ENCODE measurements around the gene KDM6A. TPM values are rescaled to one million over a fixed set of nuclear protein-coding genes. Genes with fewer than 3 reads are reported as not detected.
A peak's percentile ranks its signal among the peaks of the same experiment; 100 is the strongest.
"Not testable (repeated sequence)": the region's sequence is repeated elsewhere in the genome, so short reads cannot be mapped to it uniquely, and the experiment has no call there.

Gene KDM6A
- 29.9 TPM for polyA plus RNA-seq (2013, experiment 1 of 2)
- 28.0 TPM for polyA plus RNA-seq (2013, experiment 2 of 2)

DNA sequence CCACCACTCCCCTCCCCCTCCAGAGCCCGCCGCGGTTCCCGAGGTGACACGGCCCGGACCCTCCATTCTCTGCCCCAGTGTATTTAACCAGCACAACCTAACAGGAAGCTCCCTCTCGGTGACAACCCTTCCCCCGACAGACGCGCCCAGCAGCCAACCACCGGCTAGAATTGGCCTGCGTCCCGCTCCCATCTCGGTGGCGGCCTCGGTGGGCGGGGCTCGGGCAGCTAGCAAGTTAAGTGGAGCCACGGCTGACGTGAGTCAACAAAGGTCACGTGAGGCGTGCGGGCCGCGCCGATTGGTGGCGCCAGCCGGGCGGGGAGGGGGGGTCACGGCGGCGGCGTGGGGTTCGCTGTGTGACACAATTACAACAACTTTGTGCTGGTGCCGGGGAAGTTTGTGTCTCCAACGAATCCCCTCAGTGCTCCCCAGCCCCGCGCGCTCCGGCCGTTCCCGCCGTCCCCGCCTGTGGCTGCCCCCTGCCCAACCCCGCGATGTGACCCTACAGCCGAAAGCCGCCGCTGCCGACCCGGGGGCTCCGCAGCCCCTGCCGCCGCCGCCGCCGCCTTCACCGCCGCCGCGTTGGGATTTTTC is at the start of gene KDM6A:
KDM6A (plus strand) TSS at position 368 of the 594 bp plus-strand sequence. CDS start 364 bp downstream, outside the sequence.
- peak within 1 kb of the TSS; percentile 96 for H3K27ac ChIP-seq (ENCODE audit: low read depth, low read length)
- H3K4me1 ChIP-seq (ENCODE audit: insufficient read depth, low read length), result no peaks in the 10 kb centered on the region
- WGBS, result under 1% methylated on average over 56 of the region's 61 CpGs
- H3K27me3 ChIP-seq (ENCODE audit: insufficient read depth, low read length), result no peaks in the 10 kb centered on the region
- no peaks in the 10 kb centered on the region for H3K9me3 ChIP-seq (ENCODE audit: insufficient read depth, low read depth, low read length)
- H3K4me3 ChIP-seq (ENCODE audit: low read length), result peak within 1 kb of the TSS; percentile 85
- peaks cover 3% of the 10 kb centered on the region; the same call in 1 of the 2 replicates for H3K36me3 ChIP-seq (ENCODE audit: insufficient read depth, low read length)
- H3K9ac ChIP-seq (ENCODE audit: low read depth, low read length), result peak within 1 kb of the TSS; percentile 89

GRCh38 chrX:44823193-44823592 is 49.8 kb upstream of the KDM6A start:
- 90% methylated on average over 2 of the region's 2 CpGs for WGBS
- H3K36me3 ChIP-seq (ENCODE audit: insufficient read depth, low read length); H3K4me1 ChIP-seq (ENCODE audit: insufficient read depth, low read length); H3K9me3 ChIP-seq (ENCODE audit: insufficient read depth, low read depth, low read length); H3K4me3 ChIP-seq (ENCODE audit: low read length); H3K27ac ChIP-seq (ENCODE audit: low read depth, low read length); H3K27me3 ChIP-seq (ENCODE audit: insufficient read depth, low read length); H3K9ac ChIP-seq (ENCODE audit: low read depth, low read length): not testable (repeated sequence)

GRCh38 chrX:44828008-44828605 is 44.9 kb upstream of the KDM6A start:
- 100% methylated on average over 3 of the region's 4 CpGs for WGBS

GRCh38 chrX:44829832-44830231 is 43.2 kb upstream of the KDM6A start:
- no CpG with 5 or more reads among the region's 2 CpGs for WGBS
- Histone ChIP-seq H3K9me3 (ENCODE audit: insufficient read depth, low read depth, low read length) (no peaks in the 10 kb centered on the region), H3K27ac (ENCODE audit: low read depth, low read length) (no peak overlapping the region)

More at GRCh38 chrX:44828008-44828605, 44.9 kb upstream of the KDM6A start:
- H3K9ac ChIP-seq (ENCODE audit: low read depth, low read length), result no peak overlapping the region
- no peaks in the 10 kb centered on the region for H3K4me1 ChIP-seq (ENCODE audit: insufficient read depth, low read length)
- no peak overlapping the region for H3K4me3 ChIP-seq (ENCODE audit: low read length)
- H3K36me3 ChIP-seq (ENCODE audit: insufficient read depth, low read length), result no peaks in the 10 kb centered on the region
- H3K27me3 ChIP-seq (ENCODE audit: insufficient read depth, low read length), result no peaks in the 10 kb centered on the region
- H3K9me3 ChIP-seq (ENCODE audit: insufficient read depth, low read depth, low read length), result no peaks in the 10 kb centered on the region
- H3K27ac ChIP-seq (ENCODE audit: low read depth, low read length), result no peak overlapping the region

GRCh38 chrX:44842550-44843317 is 30.3 kb upstream of the KDM6A start:
- H3K9ac ChIP-seq (ENCODE audit: low read depth, low read length), result no peak overlapping the region
- H3K4me1 ChIP-seq (ENCODE audit: insufficient read depth, low read length), result no peaks in the 10 kb centered on the region
- no peaks in the 10 kb centered on the region for H3K9me3 ChIP-seq (ENCODE audit: insufficient read depth, low read depth, low read length)
- H3K4me3 ChIP-seq (ENCODE audit: low read length), result no peak overlapping the region
- H3K27ac ChIP-seq (ENCODE audit: low read depth, low read length), result no peak overlapping the region
- H3K36me3 ChIP-seq (ENCODE audit: insufficient read depth, low read length), result no peaks in the 10 kb centered on the region
- 91% methylated on average over 7 of the region's 10 CpGs for WGBS
- no peaks in the 10 kb centered on the region for H3K27me3 ChIP-seq (ENCODE audit: insufficient read depth, low read length)

More at GRCh38 chrX:44829832-44830231, 43.2 kb upstream of the KDM6A start:
- no peaks in the 10 kb centered on the region for H3K4me1 ChIP-seq (ENCODE audit: insufficient read depth, low read length)
- H3K9ac ChIP-seq (ENCODE audit: low read depth, low read length), result no peak overlapping the region
- H3K36me3 ChIP-seq (ENCODE audit: insufficient read depth, low read length), result no peaks in the 10 kb centered on the region
- H3K27me3 ChIP-seq (ENCODE audit: insufficient read depth, low read length), result no peaks in the 10 kb centered on the region
- H3K4me3 ChIP-seq (ENCODE audit: low read length), result no peak overlapping the region

DNA sequence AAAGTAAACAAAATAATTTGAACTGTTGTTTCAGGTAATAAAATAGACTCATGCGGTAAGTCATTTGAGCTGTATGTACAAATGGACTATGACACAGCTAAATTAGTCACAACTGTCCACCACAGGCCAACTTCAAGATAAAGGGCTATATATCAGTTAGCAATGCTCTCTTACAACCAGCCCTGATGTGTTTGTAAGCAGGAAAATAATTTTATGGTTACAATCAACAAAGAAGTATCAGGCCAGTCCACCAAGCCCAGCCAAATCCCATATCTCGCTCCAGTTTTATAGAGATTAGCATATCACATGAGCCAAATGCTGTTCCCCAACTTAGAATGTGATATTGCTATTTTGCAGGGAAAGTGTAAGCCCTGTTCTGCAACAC is 29.7 kb upstream of the KDM6A start:
- no peaks in the 10 kb centered on the region for H3K4me1 ChIP-seq (ENCODE audit: insufficient read depth, low read length)
- H3K4me3 ChIP-seq (ENCODE audit: low read length), result no peak overlapping the region
- H3K9me3 ChIP-seq (ENCODE audit: insufficient read depth, low read depth, low read length), result no peaks in the 10 kb centered on the region
- no peak overlapping the region for H3K27ac ChIP-seq (ENCODE audit: low read depth, low read length)
- no peaks in the 10 kb centered on the region for H3K36me3 ChIP-seq (ENCODE audit: insufficient read depth, low read length)
- H3K9ac ChIP-seq (ENCODE audit: low read depth, low read length), result no peak overlapping the region
- 83% methylated on average over 1 of the region's 2 CpGs for WGBS
- H3K27me3 ChIP-seq (ENCODE audit: insufficient read depth, low read length), result no peaks in the 10 kb centered on the region

DNA sequence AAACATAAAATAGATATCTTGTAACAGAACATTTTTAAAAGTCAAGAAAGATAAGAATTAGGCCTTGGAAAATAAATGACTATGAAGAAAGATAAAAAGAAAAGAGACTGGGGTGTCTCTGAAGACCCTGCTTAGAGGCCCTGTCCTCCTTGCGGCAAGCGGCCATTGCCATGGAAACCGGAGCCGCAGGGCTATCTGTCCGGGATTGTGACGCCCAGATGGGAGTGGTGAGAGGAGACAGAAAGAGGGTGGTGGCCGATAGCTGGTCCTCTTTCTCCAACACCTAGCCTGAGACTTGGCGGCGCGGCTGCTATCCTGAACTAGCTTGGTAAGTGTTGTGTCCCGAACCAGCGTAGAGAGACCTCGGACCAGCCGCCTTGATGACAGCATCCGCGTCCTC is 29.2 kb upstream of the KDM6A start, which contains the start of gene DUSP21:
DUSP21 (plus strand) TSS at position 269 of the 400 bp plus-strand sequence; CDS start at position 381, 112 bp downstream.
- Histone ChIP-seq H3K27ac (ENCODE audit: low read depth, low read length) (no peak within 1 kb of the TSS), H3K9ac (ENCODE audit: low read depth, low read length) (no peak within 1 kb of the TSS), H3K4me3 (ENCODE audit: low read length) (no peak within 1 kb of the TSS), H3K9me3 (ENCODE audit: insufficient read depth, low read depth, low read length) (no peaks in the 10 kb centered on the region), H3K27me3 (ENCODE audit: insufficient read depth, low read length) (no peaks in the 10 kb centered on the region), H3K4me1 (ENCODE audit: insufficient read depth, low read length) (no peaks in the 10 kb centered on the region), H3K36me3 (ENCODE audit: insufficient read depth, low read length) (no peaks in the 10 kb centered on the region)
- 96% methylated on average over 16 of the region's 16 CpGs for WGBS

DNA sequence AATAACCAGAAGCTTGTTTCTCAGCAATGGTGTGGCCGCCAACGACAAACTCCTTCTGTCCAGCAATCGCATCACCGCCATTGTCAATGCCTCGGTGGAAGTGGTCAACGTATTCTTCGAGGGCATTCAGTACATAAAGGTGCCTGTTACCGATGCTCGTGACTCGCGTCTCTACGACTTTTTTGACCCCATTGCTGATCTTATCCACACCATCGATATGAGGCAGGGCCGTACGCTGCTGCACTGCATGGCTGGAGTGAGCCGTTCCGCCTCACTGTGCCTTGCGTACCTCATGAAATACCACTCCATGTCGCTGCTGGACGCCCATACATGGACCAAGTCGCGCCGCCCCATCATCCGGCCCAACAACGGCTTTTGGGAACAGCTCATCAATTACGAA is 28.8 kb upstream of the KDM6A start:
- WGBS, result 97% methylated on average over 26 of the region's 26 CpGs
- Histone ChIP-seq H3K27me3 (ENCODE audit: insufficient read depth, low read length) (no peaks in the 10 kb centered on the region), H3K9ac (ENCODE audit: low read depth, low read length) (no peak overlapping the region), H3K27ac (ENCODE audit: low read depth, low read length) (no peak overlapping the region), H3K4me1 (ENCODE audit: insufficient read depth, low read length) (no peaks in the 10 kb centered on the region), H3K36me3 (ENCODE audit: insufficient read depth, low read length) (no peaks in the 10 kb centered on the region), H3K4me3 (ENCODE audit: low read length) (no peak overlapping the region), H3K9me3 (ENCODE audit: insufficient read depth, low read depth, low read length) (no peaks in the 10 kb centered on the region)

DNA sequence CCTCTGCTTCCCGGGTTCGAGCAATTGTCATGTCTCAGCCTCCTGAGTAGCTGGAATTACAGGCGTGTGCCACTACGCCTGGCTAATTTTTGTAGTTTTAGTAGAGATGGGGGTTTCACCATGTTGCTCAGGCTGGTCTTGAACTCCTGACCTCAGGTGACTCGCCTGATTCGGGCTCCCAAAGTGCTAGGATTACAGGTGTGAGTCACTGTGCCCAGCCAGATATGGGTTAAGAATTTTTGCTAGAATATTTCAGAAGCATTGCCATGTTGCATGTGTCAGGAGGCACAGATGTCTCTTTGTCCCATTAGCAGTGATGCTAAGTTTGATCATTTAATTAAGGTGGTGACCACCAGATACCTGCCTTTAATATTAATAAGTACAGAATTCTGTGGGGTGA is 22.1 kb upstream of the KDM6A start:
- H3K36me3 ChIP-seq (ENCODE audit: insufficient read depth, low read length); H3K9me3 ChIP-seq (ENCODE audit: insufficient read depth, low read depth, low read length); H3K4me3 ChIP-seq (ENCODE audit: low read length); H3K9ac ChIP-seq (ENCODE audit: low read depth, low read length); H3K27me3 ChIP-seq (ENCODE audit: insufficient read depth, low read length); H3K4me1 ChIP-seq (ENCODE audit: insufficient read depth, low read length); H3K27ac ChIP-seq (ENCODE audit: low read depth, low read length): not testable (repeated sequence)
- 91% methylated on average over 6 of the region's 6 CpGs for WGBS

DNA sequence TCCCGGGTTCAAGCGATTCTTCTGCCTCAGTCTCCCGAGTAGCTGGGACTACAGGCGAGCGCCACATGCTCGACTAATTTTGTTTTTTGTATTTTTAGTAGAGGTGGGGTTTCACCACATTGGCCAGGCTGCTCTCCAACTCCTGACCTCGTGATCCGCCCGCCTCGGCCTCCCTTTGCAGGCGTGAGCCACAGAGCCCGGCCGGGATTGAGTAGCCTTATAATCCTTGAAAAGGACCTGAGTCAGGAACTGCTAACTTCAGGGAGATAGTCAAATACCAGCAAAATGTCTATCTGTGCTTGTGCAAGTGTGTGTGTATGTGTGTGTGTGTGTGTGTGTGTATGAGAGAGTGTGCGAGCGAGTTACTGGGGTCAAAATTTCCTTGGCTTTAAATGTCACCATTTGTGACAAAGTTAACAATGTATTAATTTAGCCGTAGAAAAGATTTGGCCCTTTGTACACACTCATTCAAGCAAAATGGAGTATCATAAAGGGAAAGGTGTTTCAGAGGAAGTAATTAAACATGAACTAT is 1.8 kb upstream of the KDM6A start:
- Histone ChIP-seq H3K4me1 (ENCODE audit: insufficient read depth, low read length) (no peaks in the 10 kb centered on the region), H3K4me3 (ENCODE audit: low read length) (peak overlapping the region; percentile 85), H3K36me3 (ENCODE audit: insufficient read depth, low read length) (no peaks in the 10 kb centered on the region), H3K27me3 (ENCODE audit: insufficient read depth, low read length) (no peaks in the 10 kb centered on the region), H3K9me3 (ENCODE audit: insufficient read depth, low read depth, low read length) (no peaks in the 10 kb centered on the region), H3K27ac (ENCODE audit: low read depth, low read length) (no peak overlapping the region; the same call in 1 of the 2 replicates), H3K9ac (ENCODE audit: low read depth, low read length) (peak overlapping the region; percentile 88; the same call in 1 of the 2 replicates)
- 70% methylated on average over 12 of the region's 16 CpGs for WGBS
